ENCODE data around the gene CAPN3.

Gene CAPN3

DNA sequence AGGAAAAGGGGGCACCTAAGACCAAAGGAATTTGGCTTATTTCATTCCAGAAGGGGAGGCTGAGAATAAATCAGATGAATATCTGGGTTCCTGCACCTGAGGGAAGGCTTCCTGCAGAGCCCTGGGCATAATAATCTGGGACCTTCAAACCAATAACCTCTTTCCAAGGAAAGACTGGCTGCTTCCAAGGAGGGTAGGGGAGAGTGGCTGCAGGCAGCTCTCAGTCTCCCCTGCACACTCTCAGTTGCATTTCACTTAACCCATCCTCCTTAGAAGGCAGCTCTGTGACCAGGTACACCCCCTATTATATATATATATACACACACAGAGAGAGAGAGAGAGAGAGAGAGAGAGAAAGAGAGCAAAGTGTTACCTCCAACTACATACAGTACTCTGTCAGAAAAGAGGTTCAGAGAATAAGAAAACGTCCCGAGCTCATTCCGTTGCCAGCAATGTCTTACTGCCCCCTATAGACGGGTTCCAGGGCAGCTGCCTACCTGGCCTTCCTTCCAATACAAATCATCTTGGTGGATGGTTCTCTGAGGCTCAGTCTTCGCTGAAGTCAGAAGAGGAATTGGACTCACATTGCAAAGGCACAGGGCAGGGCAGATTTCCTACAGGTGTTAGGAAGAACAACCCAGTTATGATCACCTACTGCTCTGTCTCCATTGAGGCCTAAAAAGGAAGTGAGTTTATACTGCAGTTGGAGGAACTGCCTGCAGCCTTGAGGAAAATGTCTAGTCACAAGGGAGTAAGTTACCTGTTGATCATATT, 26.1 kb downstream of the CAPN3 start:
- no peaks in the 10 kb centered on the region for H3K27me3 ChIP-seq (ENCODE audit: low read depth, low read length)
- H3K27ac ChIP-seq (ENCODE audit: low read length), result no peak overlapping the region
- no peak overlapping the region for H3K4me3 ChIP-seq (ENCODE audit: low read length)
- H3K79me2 ChIP-seq (ENCODE audit: low read length), result no peaks in the 10 kb centered on the region
- H3K4me1 ChIP-seq (ENCODE audit: low read length), result no peaks in the 10 kb centered on the region
- no peak overlapping the region for H3K9ac ChIP-seq (ENCODE audit: low read length)
- no peak for TF ChIP-seq EZH2phosphoT487 (IDR thresholded peaks at IDR 0.05; ENCODE audit: low read depth)
- TF ChIP-seq, protein P1, sequence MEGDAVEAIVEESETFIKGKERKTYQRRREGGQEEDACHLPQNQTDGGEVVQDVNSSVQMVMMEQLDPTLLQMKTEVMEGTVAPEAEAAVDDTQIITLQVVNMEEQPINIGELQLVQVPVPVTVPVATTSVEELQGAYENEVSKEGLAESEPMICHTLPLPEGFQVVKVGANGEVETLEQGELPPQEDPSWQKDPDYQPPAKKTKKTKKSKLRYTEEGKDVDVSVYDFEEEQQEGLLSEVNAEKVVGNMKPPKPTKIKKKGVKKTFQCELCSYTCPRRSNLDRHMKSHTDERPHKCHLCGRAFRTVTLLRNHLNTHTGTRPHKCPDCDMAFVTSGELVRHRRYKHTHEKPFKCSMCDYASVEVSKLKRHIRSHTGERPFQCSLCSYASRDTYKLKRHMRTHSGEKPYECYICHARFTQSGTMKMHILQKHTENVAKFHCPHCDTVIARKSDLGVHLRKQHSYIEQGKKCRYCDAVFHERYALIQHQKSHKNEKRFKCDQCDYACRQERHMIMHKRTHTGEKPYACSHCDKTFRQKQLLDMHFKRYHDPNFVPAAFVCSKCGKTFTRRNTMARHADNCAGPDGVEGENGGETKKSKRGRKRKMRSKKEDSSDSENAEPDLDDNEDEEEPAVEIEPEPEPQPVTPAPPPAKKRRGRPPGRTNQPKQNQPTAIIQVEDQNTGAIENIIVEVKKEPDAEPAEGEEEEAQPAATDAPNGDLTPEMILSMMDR (IDR thresholded peaks at IDR 0.05; ENCODE audit: low read depth, low read length), result peak; percentile 76
- H3K9me3 ChIP-seq (ENCODE audit: insufficient read depth, low read length), result no peaks in the 10 kb centered on the region
- no peaks in the 10 kb centered on the region for H3K36me3 ChIP-seq (replicated peaks; ENCODE audit: low read depth, low read length)
- H3K4me2 ChIP-seq (ENCODE audit: low read length), result no peak overlapping the region
- H2AFZ ChIP-seq (ENCODE audit: low read depth, low read length), result no peak overlapping the region
- H4K20me1 ChIP-seq (ENCODE audit: insufficient read depth, low read length), result no peaks in the 10 kb centered on the region

GRCh38 chr15:42385980-42386700, 26.8 kb downstream of the CAPN3 start:
- TF ChIP-seq, protein P1 (IDR thresholded peaks at IDR 0.05; ENCODE audit: low read depth, low read length), result no peak
- no peak for TF ChIP-seq EZH2phosphoT487 (IDR thresholded peaks at IDR 0.05; ENCODE audit: low read depth)
- H3K4me3 ChIP-seq (ENCODE audit: low read length), result no peak overlapping the region
- H3K9me3 ChIP-seq (ENCODE audit: insufficient read depth, low read length), result no peaks in the 10 kb centered on the region
- no peak overlapping the region for H3K4me2 ChIP-seq (ENCODE audit: low read length)
- no peak overlapping the region for H3K9ac ChIP-seq (ENCODE audit: low read length)
- no peaks in the 10 kb centered on the region for H3K79me2 ChIP-seq (ENCODE audit: low read length)
- H4K20me1 ChIP-seq (ENCODE audit: insufficient read depth, low read length), result no peaks in the 10 kb centered on the region
- no peak overlapping the region for H2AFZ ChIP-seq (ENCODE audit: low read depth, low read length)
- H3K36me3 ChIP-seq (replicated peaks; ENCODE audit: low read depth, low read length), result no peaks in the 10 kb centered on the region
- no peaks in the 10 kb centered on the region for H3K27me3 ChIP-seq (ENCODE audit: low read depth, low read length)
- H3K27ac ChIP-seq (ENCODE audit: low read length), result no peak overlapping the region
- H3K4me1 ChIP-seq (ENCODE audit: low read length), result no peaks in the 10 kb centered on the region

DNA sequence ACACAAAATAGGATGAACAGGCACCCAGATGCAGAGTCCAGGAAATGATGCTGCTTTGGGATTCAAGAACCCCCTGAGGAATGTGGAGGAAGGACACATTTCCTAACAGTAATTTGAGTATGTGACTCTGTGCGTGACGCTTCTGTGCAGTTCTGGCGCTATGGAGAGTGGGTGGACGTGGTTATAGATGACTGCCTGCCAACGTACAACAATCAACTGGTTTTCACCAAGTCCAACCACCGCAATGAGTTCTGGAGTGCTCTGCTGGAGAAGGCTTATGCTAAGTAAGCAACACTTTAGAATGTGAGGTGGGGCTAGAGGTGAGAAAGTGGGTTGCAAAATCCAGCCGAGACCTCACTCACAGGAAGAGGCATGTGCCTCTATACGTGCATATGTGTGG, 28.3 kb downstream of the CAPN3 start:
- Histone ChIP-seq H4K20me1 (ENCODE audit: insufficient read depth, low read length) (no peaks in the 10 kb centered on the region), H2AFZ (ENCODE audit: low read depth, low read length) (no peak overlapping the region), H3K9ac (ENCODE audit: low read length) (no peak overlapping the region), H3K9me3 (ENCODE audit: insufficient read depth, low read length) (no peaks in the 10 kb centered on the region), H3K4me3 (ENCODE audit: low read length) (no peak overlapping the region), H3K4me2 (ENCODE audit: low read length) (no peak overlapping the region), H3K79me2 (ENCODE audit: low read length) (no peaks in the 10 kb centered on the region), H3K36me3 (replicated peaks; ENCODE audit: low read depth, low read length) (no peaks in the 10 kb centered on the region), H3K27ac (ENCODE audit: low read length) (no peak overlapping the region), H3K4me1 (ENCODE audit: low read length) (no peaks in the 10 kb centered on the region), H3K27me3 (ENCODE audit: low read depth, low read length) (no peaks in the 10 kb centered on the region)
- no peak for TF ChIP-seq EZH2phosphoT487 (IDR thresholded peaks at IDR 0.05; ENCODE audit: low read depth)
- TF ChIP-seq, protein P1 (IDR thresholded peaks at IDR 0.05; ENCODE audit: low read depth, low read length), result no peak

GRCh38 chr15:42392309-42393024, 33.2 kb downstream of the CAPN3 start:
- Histone ChIP-seq H4K20me1 (ENCODE audit: insufficient read depth, low read length) (no peaks in the 10 kb centered on the region), H3K27me3 (ENCODE audit: low read depth, low read length) (no peaks in the 10 kb centered on the region), H3K9ac (ENCODE audit: low read length) (no peak overlapping the region), H3K4me1 (ENCODE audit: low read length) (no peaks in the 10 kb centered on the region), H3K4me3 (ENCODE audit: low read length) (no peak overlapping the region), H3K36me3 (replicated peaks; ENCODE audit: low read depth, low read length) (no peaks in the 10 kb centered on the region), H2AFZ (ENCODE audit: low read depth, low read length) (no peak overlapping the region), H3K27ac (ENCODE audit: low read length) (no peak overlapping the region), H3K4me2 (ENCODE audit: low read length) (no peak overlapping the region), H3K9me3 (ENCODE audit: insufficient read depth, low read length) (no peaks in the 10 kb centered on the region), H3K79me2 (ENCODE audit: low read length) (no peaks in the 10 kb centered on the region)
- TF ChIP-seq, protein P1 (IDR thresholded peaks at IDR 0.05; ENCODE audit: low read depth, low read length), result no peak
- TF ChIP-seq EZH2phosphoT487 (IDR thresholded peaks at IDR 0.05; ENCODE audit: low read depth), result no peak
